NCI-H1436 (cell line): ENCODE measurements around the gene KAT2B.
"Not testable (repeated sequence)": the region's sequence is repeated elsewhere in the genome, so short reads cannot be mapped to it uniquely, and the experiment has no call there.

ENCODE experiments used
- DNase-seq: peaks from one replicate; lab custom pipeline; 2025; lab: John Stamatoyannopoulos, UW

KAT2B gene

GRCh38 chr3:20039765-20040547 lies at the start of gene KAT2B:
Gene KAT2B, plus strand, starts transcription at chr3:20040446. Its CDS starts 32 bp downstream, at chr3:20040478.
- peak; percentile 40 for DNase-seq

GRCh38 chr3:19994796-19995195 lies 45.5 kb upstream of the KAT2B start:
- DNase-seq = no peak

GRCh38 chr3:19997502-19997901 lies 42.7 kb upstream of the KAT2B start:
- DNase-seq = no peak

- DNase-seq = no peak
Observed at GRCh38 chr3:20001932-20002331, 38.3 kb upstream of the KAT2B start.

GRCh38 chr3:20007960-20008359 lies 32.3 kb upstream of the KAT2B start:
- no peak for DNase-seq

- DNase-seq = no peak
Observed at GRCh38 chr3:20008646-20009045, 31.6 kb upstream of the KAT2B start.

- no peak for DNase-seq
Observed at GRCh38 chr3:20012164-20012563, 28.1 kb upstream of the KAT2B start, which contains the start of gene PP2D1. Gene PP2D1, minus strand, starts transcription at chr3:20012264. Its CDS starts 192 bp downstream, at chr3:20012072.

- DNase-seq = no peak
Observed at GRCh38 chr3:20013396-20013795, 26.9 kb upstream of the KAT2B start.

- no peak for DNase-seq
Observed at GRCh38 chr3:20015525-20015924, 24.7 kb upstream of the KAT2B start.

- not testable (repeated sequence) for DNase-seq
Observed at GRCh38 chr3:20016076-20016475, 24.2 kb upstream of the KAT2B start.

- DNase-seq = no peak
Observed at GRCh38 chr3:20022954-20023622, 17.2 kb upstream of the KAT2B start.

GRCh38 chr3:20023623-20024405 lies 16.4 kb upstream of the KAT2B start:
- no peak for DNase-seq

GRCh38 chr3:20027136-20027535 lies 13.1 kb upstream of the KAT2B start:
- no peak for DNase-seq

- DNase-seq = no peak
Observed at GRCh38 chr3:20028905-20029331, 11.3 kb upstream of the KAT2B start.

- DNase-seq = not testable (repeated sequence)
Observed at GRCh38 chr3:20031939-20032338, 8.3 kb upstream of the KAT2B start.

- no peak for DNase-seq
Observed at GRCh38 chr3:20035019-20035418, 5.2 kb upstream of the KAT2B start.

GRCh38 chr3:20037255-20037996 lies 2.8 kb upstream of the KAT2B start:
- DNase-seq = no peak

- DNase-seq = no peak
Observed at GRCh38 chr3:20038699-20039465, 1.4 kb upstream of the KAT2B start.

GRCh38 chr3:20039466-20039764 lies 831 bp upstream of the KAT2B start:
- DNase-seq = no peak

- DNase-seq = peak; percentile 12
Observed at GRCh38 chr3:20040548-20041196, 426 bp downstream of the KAT2B start.
